Measurements from ENCODE around the gene LYPD4.

DNA sequence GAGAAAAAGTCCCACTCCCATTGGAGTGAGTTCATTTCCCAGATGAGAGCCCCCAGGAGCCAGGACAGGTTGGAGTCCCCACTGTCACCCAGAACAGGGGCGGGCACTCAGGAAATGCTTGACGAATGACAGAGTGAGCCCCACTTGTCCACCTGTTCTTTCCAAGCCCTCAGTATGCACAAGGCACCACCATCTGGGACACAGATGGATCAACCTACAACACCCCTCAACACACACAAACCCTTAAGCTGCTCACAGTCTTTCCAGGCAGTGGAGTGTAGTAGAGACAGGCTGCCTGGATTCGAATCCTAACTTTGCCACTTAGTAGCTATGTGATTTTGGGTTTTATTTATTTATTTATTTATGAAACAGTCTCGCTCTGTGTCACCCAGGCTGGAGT, 46.5 kb upstream of the LYPD4 start:
- TF ChIP-seq EZH2 (IDR thresholded peaks at IDR 0.05) (no peak), EZH2phosphoT487 (IDR thresholded peaks at IDR 0.05) (no peak)
- TF ChIP-seq, protein P1, sequence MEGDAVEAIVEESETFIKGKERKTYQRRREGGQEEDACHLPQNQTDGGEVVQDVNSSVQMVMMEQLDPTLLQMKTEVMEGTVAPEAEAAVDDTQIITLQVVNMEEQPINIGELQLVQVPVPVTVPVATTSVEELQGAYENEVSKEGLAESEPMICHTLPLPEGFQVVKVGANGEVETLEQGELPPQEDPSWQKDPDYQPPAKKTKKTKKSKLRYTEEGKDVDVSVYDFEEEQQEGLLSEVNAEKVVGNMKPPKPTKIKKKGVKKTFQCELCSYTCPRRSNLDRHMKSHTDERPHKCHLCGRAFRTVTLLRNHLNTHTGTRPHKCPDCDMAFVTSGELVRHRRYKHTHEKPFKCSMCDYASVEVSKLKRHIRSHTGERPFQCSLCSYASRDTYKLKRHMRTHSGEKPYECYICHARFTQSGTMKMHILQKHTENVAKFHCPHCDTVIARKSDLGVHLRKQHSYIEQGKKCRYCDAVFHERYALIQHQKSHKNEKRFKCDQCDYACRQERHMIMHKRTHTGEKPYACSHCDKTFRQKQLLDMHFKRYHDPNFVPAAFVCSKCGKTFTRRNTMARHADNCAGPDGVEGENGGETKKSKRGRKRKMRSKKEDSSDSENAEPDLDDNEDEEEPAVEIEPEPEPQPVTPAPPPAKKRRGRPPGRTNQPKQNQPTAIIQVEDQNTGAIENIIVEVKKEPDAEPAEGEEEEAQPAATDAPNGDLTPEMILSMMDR (IDR thresholded peaks at IDR 0.05): no peak
